Activated CD8-positive, alpha-beta memory T cell treated with anti-CD3 and anti-CD28 coated beads, Interleukin-2, amount 50 U/mL, for 4 hours (primary cell): ENCODE results near the gene PLD1.

Source experiments
- DNase-seq: peaks from one replicate; pipeline ENCODE4 v3.0.0-alpha.2; 2020

The PLD1 gene

DNA sequence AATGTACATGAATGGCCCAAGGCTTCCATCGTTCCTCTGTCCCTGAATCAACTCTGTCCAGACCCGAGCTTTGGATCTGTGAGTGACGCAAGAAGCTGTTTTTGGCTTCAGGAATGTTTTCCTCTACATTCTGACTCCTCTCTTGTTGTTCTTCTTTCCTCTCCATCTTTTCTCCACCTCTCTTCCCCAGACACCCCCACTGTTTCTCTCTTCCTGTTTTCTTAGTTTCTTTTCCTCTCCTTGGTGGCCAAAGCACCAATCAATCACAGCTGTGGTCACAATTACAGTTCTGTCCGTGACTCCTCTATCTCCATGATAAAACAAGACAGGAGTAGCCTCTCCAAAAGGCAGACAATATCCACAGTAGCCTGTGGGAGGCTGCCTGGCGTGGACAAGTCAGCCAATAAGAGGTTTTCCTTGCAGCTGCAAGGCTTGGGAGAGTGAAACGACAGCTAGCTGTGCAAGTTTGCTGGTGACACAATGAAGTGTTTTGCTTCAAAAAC, 28.0 kb upstream of the PLD1 start:
- DNase-seq = no peak

DNA sequence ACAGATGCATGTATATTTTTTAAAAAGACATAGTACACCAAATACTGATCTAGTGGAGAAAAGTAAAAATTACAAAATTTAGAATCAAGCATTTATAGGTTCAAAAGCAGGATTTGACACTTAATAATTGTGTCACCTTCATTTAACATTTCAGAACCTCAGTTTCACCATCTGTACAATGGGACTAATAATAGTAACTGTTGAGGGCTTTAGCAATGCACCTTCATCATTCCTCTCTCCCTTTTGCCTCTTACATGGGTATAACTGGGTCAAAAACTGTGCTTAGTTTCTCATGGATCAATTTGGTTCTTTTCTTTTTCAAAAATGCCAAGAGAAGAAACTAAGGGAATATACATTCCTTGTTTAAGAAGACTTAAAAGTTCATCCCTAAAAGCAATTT, 27.4 kb upstream of the PLD1 start:
- DNase-seq = no peak

DNA sequence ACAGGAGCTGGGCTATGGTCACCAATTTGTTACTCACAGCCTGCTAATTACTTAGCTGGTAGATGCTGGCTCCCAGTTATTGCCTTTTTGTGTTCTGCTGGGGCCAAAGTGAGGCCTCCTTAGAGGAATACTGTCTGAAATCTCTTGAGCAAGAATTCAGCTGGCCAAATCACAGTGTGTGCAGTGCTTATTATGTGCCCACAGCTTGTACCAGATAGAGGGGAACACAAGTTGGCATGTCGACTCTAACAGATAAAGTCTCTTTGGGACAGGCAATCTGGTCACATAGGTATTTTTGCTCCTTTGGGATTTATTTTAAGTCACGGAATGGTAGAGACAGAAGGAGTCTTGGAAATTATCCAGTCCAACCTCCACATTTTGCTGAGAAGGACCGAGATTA, 26.6 kb upstream of the PLD1 start:
- no peak for DNase-seq

DNA sequence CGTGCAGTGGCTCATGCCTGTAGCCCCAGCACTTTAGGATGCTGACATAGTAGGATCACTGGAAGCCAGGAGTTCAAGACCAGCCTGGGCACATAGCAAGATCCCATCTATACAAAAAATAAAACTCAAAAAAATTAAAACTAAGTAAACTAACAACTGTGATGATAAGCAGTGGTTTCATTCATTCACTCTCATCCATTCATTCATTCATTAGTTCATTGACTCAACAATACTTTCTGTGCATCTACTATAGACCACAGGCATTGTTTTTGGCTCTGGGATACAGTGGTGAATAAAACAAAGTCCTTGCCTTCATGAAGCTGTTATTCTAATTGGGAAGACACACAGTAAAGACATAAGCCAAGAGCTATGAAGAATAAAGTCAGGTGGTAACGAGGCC, 25.3 kb upstream of the PLD1 start:
- no peak for DNase-seq

DNA sequence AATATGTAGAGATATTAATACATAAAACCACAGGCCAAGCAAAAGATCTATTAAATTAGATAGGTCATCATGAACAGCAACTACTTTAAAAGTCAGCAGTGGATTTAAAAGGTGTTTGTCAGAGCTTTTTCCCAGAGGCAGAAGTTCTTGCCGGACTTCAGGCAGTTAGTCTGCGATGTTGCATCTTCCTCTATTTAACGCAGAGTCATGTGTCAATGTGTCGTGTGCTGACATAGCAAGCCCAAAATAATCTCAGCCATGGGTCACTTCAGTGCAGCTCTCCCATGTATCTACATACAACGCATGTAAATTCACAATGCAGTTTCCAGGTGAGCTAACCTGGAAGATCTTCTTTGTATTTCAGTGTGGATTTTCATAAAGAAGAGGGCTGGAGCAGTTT, 24.8 kb upstream of the PLD1 start:
- no peak for DNase-seq

DNA sequence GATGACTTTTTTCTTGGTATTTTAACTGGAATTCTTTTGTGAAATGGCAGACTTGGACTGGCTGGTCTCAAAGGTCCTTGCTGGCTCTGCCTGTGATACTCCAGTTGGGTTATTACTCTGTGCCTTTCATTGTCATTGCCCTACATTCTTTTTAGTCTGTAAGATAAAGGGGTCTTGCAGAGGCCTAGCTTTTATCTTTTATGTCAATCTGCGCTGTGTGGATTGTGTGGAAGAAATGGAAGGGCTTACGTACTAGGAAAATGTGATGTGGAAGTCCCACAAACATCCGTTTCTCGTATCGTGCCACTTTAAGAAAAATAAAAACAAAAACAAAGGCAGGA, 24.1 kb upstream of the PLD1 start:
- DNase-seq = no peak

DNA sequence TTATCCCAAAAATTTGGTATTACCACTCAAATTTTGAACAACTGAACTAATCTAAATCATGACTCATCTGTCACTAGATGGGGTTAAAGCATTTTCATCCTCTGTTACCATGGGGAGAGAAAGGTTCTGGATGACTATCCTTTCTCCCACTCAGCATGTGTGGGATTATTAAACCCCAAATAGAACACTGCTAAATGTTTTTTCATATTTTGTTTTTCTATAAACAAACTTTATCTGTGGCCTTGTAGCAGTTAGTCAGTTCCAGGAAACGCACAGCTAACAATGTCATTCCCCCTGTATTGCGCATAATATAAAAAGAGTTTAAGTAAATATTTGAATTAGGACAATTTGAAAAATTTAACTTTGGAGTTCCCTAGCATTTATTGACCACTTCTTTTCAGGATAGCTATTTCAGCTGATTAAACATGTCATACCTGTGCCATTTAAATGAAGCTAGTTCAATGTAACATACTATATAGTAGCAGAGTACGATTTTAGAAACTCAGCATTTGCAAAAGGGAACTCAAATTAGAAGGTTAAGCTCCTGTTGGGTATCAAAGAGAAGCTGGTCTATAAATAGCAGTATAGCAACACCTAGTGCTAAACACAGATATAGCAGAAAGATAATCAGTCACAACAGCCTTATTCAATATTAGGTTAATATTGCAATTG, 23.6 kb upstream of the PLD1 start:
- DNase-seq = no peak

DNA sequence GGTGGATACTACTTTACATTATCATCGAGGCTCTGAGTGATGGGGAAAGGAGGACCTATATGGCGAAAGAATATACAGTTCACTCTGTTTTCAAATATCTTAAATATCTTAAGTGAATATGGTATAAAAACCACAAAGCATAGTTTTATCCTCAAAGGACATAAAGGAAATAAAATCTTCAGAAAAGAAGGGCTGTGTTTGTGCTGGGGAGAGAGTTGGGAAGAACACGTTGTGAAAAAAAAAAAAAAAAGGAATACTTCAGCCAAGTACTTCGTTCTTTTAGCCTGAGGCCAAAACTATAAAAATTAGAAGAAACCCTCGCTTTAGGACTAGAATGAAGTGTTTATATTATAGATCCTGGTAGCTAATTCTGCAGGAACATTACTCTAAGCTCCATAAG, 22.7 kb upstream of the PLD1 start:
- DNase-seq = no peak

DNA sequence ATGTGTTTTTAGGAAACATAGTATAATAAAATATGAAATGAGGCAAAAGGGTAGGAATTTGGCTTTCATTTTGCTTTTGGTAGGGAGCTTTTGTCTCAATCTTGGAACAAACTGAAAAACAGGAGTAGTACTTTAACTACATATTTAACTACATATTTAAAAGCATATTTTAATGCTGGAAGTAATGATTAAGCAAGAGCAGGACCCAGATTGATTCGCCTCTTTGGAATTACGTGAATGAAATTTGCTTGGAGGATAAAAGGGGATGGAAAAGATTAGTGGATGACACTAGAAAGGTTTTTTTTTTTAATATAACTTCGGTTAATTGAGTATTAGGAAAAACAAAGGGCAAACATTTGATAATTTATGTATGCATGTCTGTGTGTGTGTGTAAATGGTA, 21.7 kb upstream of the PLD1 start:
- DNase-seq = no peak

- DNase-seq = no peak
Observed at GRCh38 chr3:171830518-171830875, 20.2 kb upstream of the PLD1 start.

DNA sequence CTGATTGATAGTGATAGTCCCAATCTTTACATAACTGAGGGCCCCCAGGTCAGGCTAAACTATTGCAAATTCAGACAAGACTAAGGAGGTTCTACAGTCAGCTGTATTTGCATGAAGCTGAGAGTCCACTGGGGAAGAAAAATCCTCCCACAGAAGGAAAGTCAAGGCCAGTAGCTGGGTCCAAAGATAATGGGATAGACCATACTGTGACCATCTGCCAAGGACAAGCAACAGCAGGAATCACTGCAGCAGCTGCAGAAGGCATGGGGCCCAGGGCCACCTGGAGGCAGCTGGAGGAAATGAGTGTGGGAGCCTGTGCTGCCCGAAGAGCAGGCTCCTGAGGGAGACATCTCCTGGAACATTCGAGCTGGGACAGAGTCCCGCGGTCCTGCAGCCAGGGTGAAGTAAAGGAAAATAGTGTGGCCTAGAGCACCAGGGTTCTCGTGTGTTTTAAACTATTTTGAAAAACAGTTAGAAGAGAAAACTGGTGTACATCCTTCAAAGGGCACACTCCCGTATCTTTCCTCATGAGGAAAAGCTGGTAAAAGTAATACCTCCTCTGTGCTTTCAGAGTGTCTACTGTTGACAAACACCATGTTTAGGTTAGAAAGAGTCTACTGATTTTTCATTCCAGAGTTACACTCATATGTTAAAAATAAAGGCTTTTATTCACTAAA, 19.7 kb upstream of the PLD1 start:
- DNase-seq = no peak

DNA sequence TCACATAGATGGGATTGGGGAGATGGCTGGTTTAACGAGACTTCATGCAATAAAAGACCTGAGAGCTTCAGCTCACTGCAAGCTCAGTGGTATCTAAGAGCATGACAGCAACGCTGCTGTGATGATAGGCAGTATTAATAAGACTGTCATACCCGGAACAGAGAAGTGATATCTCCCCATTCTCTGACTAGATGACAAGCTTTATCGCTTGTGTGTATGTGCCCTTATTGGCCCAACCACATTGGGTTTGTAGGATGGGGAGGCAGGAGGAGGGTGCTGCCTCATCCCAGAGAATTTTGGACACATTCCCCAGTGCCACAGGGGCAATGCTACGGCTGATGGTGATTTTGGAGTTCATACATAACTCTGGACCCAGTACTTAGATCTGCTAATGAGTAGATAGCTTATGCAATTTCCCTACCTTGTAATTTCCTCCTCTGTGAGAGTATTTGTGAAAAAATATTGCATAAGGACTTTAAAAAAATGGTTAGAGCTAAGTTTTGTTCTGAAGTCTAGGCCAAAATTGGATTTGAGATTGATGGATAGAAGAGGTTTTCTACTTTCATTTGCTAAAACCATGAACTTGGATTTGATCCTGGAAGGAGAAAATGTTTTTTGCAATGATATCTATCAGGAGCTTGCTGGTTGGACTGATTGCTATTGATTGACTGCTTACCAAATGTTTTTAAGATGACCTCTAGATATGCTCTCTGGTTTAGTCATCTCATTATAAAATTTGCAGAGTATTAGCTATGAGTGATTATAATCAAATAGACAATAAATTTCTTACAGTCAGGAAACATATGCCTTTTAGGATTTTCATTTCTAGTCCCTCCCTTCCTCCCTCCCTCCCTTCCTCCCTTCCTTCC, 18.9 kb upstream of the PLD1 start:
- no peak for DNase-seq

GRCh38 chr3:171827836-171828458, 17.7 kb upstream of the PLD1 start:
- DNase-seq = no peak

DNA sequence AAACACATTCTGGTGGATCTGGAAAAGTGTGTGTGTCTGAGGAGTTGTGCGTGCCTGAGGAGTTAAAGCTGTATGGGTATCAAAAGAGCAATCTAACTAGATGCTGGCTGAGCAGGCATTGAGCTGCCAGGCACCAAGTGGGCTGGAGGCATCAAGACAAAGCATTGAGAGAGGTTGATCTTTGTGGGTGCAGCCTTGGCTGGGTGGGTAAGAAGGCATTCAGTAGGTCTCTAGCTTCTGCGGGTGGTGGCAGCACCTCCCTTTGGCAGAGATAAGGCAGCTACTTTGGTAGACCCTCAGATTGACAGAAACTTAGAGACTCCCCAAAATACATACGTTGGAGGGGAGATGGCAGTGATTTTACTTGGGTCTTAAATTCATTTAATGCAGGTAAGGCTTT, 17.1 kb upstream of the PLD1 start:
- no peak for DNase-seq

- DNase-seq = no peak
Observed at GRCh38 chr3:171825222-171825828, 15.0 kb upstream of the PLD1 start.

DNA sequence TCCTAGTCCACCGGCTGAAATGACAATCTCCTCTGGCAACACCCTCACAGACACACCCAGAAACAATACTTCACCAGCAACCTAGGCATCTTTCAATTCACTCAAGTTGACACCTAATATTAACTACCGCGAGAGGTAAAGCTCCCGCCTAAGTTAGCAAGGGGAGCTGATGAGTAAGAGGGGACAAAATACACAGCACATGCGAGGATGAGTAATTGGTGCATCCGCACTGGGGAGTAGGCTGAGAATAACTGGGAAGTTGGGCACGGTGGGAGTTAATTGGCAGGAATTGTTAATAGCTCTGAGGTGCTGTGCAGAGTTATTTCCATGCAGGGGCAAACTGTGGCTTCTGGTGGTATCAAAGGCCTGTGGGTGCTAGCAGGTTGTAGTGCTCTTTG, 14.5 kb upstream of the PLD1 start:
- no peak for DNase-seq

DNA sequence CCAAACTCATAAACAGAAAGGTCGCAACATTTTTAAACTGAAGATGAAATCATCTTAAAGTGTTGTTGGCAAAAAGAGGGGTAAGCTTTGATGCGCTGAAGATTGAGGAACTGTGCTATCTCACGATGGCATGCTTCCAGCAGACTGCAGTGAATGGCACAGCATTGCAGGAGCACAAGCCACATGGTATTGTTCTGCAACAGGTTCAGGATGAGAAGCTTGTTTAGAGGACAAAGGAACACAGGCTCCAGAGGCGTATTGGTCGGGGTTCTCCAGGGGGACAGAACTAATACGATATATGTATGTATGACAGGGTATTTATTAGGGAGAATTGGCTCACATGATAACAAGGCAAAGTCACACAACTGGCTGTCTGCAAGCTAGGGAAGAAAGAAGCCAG, 13.8 kb upstream of the PLD1 start:
- DNase-seq = no peak

DNA sequence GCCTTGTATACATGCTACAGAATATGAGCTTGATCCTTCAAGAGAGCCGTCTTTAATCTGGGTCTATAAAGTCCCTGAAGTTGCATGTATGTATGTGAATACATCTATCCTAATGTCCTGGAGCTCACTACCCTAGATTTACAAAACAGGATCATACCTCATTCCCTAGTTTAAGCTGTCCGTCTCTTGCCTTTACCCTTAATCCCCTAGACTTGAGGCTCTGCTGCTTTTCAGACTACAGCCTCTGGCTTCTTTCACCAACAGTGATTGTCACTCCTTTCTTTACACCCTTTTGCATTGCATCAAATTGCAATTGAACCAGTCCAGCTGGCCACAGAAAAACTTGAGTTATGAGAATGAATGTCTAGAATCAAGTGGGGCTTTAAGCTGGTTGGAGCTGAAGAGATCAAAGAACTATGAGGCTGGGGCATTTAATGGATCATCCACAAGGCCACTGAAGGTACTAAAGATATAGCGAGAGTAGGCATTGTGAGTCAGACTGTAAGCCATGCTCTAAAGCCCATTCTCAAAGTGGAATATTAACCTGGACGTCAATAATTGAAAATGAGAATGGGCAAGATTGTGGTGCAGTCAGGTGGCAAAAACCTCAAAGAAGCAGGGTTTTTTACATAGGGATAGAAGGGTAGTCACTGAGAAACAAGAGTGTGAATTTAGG, 12.3 kb upstream of the PLD1 start:
- DNase-seq = no peak

- DNase-seq = no peak
Observed at GRCh38 chr3:171821778-171822358, 11.6 kb upstream of the PLD1 start.

GRCh38 chr3:171821044-171821443, 10.8 kb upstream of the PLD1 start:
- no peak for DNase-seq

GRCh38 chr3:171817074-171817800, 7.0 kb upstream of the PLD1 start:
- DNase-seq = no peak
